Subcutaneous adipose tissue (tissue), 4 donors: ENCODE measurements around the gene ADPRHL1. TPM values are rescaled to one million over a fixed set of nuclear protein-coding genes. Genes with fewer than 3 reads are reported as not detected.

Source experiments
- total RNA-seq, 4 donors: library from RNA; depleted of rRNA; stranded (reverse); fragments of >200 nt; gene quantifications; one replicate each; pipeline ENCODE4 v1.1.0, GENCODE V29; 2016
- TF ChIP-seq, protein P1 (sequence below): fragments of 450-650 bp; IDR thresholded peaks from one replicate; pipeline ENCODE4 v1.5.1; 2016; ENCODE audit warnings: low read depth, mild to moderate bottlenecking, control low read depth, antibody characterized with exemption, moderate library complexity

The ADPRHL1 gene
- total RNA-seq, 4 donors from 2014 or later, result 2.2 to 5.3 (median 2.9) TPM

DNA sequence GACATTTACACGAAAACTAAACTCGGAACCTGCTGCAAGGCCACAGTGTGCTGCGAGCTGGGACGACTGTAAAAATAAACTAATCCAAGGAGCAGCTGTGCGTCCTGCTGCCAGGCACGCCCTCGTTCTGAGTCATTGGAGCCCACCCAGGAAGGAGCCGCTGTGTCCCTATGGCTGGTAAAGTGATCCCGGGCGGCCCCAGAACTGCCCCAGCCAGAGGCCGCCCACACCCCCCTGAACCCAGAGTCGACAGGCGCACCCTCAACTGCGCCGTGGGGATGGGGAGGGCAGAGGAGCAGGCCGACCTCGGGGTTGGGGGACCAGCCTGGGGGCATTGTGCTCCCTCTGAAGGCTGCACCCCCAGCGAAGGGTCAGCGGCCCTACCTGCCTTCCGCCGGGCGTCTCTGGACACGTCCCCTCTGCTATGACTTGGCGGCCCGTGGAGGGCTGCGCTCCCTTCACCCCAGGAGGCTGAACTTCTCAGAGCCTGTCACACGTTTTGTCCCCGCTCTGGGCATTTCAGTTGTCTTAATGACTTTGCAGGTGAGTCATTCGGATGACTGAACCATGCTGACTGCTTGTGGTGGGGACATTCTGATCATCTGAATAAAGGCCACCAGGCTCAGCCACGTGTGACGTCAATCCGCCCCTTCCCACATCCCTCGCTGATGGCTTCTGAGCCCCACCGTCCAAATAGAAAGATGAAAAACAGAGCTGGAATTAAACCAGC, 42.7 kb downstream of the ADPRHL1 start:
- TF ChIP-seq, protein P1, sequence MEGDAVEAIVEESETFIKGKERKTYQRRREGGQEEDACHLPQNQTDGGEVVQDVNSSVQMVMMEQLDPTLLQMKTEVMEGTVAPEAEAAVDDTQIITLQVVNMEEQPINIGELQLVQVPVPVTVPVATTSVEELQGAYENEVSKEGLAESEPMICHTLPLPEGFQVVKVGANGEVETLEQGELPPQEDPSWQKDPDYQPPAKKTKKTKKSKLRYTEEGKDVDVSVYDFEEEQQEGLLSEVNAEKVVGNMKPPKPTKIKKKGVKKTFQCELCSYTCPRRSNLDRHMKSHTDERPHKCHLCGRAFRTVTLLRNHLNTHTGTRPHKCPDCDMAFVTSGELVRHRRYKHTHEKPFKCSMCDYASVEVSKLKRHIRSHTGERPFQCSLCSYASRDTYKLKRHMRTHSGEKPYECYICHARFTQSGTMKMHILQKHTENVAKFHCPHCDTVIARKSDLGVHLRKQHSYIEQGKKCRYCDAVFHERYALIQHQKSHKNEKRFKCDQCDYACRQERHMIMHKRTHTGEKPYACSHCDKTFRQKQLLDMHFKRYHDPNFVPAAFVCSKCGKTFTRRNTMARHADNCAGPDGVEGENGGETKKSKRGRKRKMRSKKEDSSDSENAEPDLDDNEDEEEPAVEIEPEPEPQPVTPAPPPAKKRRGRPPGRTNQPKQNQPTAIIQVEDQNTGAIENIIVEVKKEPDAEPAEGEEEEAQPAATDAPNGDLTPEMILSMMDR, result no peak

DNA sequence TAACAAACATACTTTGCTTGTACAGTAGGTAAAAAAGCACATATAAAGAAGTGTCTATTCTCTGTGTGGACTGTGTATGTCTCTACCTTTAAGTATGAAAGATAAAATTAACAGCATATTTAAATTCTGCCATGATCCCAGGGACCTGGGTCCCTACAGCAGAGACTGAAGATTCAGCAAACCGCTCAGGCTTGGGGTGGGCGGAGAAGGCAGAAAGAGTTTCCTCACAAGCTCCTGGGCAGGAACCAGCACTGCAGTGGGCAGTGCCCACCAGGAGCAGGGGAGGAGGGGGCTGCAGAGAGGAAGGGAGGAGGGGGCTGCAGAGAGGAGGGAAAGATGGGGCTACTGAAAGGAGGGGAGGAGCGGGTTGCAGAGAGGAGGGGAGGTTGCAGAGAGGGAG, 44.7 kb downstream of the ADPRHL1 start:
- TF ChIP-seq, protein P1, result no peak

GRCh38 chr13:113407531-113408393, 45.5 kb downstream of the ADPRHL1 start:
- TF ChIP-seq, protein P1, result no peak

DNA sequence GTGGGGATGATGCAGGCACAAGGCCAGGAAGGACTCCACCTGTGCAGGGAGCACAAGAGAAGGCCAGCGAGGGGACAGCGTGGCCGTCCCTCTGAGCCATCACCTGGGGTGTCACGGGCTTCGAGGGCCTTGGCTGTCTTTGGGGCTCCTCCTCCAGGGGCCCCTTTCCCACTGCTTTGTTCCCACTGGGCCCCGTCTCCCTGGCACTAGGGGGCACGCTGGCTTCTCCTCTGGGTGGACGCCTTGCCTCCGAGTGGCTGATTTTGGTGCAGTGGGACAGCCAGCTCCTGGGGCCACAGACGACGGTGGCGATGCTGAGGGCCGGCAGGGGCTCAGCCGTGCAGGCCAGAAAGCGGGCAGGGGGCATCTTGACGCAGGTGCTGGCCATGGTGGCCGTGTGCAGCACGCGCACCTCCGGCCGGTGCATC, 46.2 kb downstream of the ADPRHL1 start:
- TF ChIP-seq, protein P1, result no peak

- TF ChIP-seq, protein P1, result no peak
Observed at GRCh38 chr13:113406321-113407102, 46.8 kb downstream of the ADPRHL1 start.

DNA sequence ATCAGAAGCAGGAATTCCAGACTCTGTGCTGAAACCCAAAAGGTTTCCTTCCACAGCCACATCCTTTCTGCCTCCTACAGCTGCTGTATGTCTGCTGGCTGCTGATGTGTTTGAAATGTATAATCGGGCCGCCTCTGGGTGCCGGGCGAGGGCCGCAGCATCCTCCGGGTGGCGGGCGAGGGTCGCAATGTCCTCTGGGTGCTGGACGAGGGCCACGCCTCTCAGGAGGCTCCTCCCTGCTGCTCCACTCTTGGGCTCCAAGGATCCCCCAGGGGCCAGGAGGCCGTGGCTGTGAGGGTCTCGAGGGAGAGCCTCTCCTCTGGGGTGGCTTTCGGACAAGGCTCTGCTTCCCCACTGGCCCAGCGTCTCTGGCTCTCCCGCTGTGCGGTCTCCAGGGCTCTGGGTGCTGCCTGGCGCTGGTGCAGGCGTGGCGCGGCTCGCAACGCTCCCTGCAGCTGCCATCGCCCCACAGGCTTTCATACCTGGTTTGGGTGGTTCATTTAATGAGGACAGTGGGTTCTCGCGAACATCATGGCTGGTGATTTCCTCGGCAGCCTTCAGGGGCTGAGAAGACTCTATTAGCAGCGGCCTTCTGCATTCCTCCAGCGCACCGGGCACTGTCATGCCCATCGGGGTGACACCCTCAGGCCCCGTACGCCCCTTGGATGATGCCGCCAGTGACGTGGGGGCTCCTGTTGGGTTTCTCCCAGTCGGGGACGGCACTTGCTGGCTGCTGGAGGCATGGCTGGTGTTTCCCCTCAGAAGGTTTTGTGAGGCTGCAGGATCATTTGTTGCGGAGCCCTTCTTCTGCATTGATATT, 47.6 kb downstream of the ADPRHL1 start:
- TF ChIP-seq, protein P1, result no peak
